ENCODE results near the gene ZBTB11. TPM values are rescaled to one million over a fixed set of nuclear protein-coding genes. Genes with fewer than 3 reads are reported as not detected.

The ZBTB11 gene
- total and polyA plus RNA-seq, 2 of the 13 experiments (the other 11 are each of a cell fraction or from before 2014, with no cell fraction given), result 5.9 to 18.1 TPM

DNA sequence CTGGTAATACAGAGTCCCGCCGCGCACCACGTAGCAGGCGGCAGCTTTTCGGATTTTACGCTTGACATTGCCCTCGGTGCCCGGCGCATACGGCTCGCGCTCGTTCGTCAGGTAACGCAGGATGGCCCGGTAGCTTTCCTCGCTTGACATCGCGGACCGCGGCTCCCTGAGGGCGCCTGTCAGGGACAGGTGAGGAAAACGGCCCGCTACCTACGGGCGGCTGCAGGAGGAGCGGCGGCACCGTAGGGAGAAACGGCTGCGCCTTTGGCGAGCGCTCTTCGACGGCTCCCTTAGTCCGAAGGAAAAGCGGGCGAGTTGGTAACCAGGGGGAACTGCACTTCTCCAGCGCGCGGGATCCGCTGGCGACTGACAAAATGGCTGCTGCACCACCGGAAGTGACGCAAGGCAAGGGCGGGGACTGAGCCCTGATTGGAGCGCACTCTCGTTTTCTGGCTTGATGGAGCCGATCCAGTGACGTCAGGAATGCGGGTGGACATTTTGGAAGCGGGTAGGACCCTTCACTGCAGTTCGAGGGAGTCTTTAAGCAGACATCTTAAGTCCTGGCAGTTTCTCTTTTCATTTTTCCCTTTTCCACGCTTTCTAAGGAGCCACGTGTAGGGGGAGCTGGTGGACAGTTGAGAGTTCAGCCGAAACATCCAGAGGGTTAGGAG, at the start of gene ZBTB11 (continued):
- TF ChIP-seq ZNF205 (CRISPR knock-in tag; IDR thresholded peaks at IDR 0.05) (no peak), ZNF598 (CRISPR knock-in tag; IDR thresholded peaks at IDR 0.05; ENCODE audit: borderline replicate concordance) (peak; percentile 85; the same call in 1 of the 2 replicates), HOXA5 (CRISPR knock-in tag; IDR thresholded peaks at IDR 0.05) (0 out of 2 replicates have a peak, but pooled peaks have one; percentile 51), HNF4G (IDR thresholded peaks at IDR 0.05; ENCODE audit: borderline replicate concordance, low read depth, low read length) (no peak), HNF4G (CRISPR knock-in tag; IDR thresholded peaks at IDR 0.05; ENCODE audit: borderline replicate concordance, low read depth) (0 out of 2 replicates have a peak, but pooled peaks have one; percentile 52), ZNF737 (CRISPR knock-in tag; IDR thresholded peaks at IDR 0.05; ENCODE audit: borderline replicate concordance) (no peak), MLLT10 (CRISPR knock-in tag; IDR thresholded peaks at IDR 0.05) (no peak), ZNF530 (CRISPR knock-in tag; IDR thresholded peaks at IDR 0.05; ENCODE audit: low read depth) (no peak), ZSCAN31 (CRISPR knock-in tag; IDR thresholded peaks at IDR 0.05; ENCODE audit: low read depth) (peak; percentile 21; the same call in 1 of the 2 replicates), ATRX (CRISPR knock-in tag; IDR thresholded peaks at IDR 0.05; ENCODE audit: borderline replicate concordance) (no peak), ZNF101 (CRISPR knock-in tag; IDR thresholded peaks at IDR 0.05; ENCODE audit: borderline replicate concordance, low read depth) (no peak), SMAD9 (CRISPR knock-in tag; IDR thresholded peaks at IDR 0.05) (no peak), KLF13 (CRISPR knock-in tag; IDR thresholded peaks at IDR 0.05) (no peak), NFKB2 (CRISPR knock-in tag; IDR thresholded peaks at IDR 0.05; ENCODE audit: borderline replicate concordance) (0 out of 2 replicates have a peak, but pooled peaks have one; percentile 54), SP2 (CRISPR knock-in tag; IDR thresholded peaks at IDR 0.05) (peak; percentile 87), MATR3 (CRISPR knock-in tag; IDR thresholded peaks at IDR 0.05) (no peak), FOXK1 (CRISPR knock-in tag; IDR thresholded peaks at IDR 0.05; ENCODE audit: borderline replicate concordance, low read depth) (peak; percentile 75), NFYC (CRISPR knock-in tag; IDR thresholded peaks at IDR 0.05) (peak; percentile 89)
- TF ChIP-seq, protein P1, sequence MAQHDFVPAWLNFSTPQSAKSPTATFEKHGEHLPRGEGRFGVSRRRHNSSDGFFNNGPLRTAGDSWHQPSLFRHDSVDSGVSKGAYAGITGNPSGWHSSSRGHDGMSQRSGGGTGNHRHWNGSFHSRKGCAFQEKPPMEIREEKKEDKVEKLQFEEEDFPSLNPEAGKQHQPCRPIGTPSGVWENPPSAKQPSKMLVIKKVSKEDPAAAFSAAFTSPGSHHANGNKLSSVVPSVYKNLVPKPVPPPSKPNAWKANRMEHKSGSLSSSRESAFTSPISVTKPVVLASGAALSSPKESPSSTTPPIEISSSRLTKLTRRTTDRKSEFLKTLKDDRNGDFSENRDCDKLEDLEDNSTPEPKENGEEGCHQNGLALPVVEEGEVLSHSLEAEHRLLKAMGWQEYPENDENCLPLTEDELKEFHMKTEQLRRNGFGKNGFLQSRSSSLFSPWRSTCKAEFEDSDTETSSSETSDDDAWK (CRISPR knock-in tag; IDR thresholded peaks at IDR 0.05), result no peak
- TF ChIP-seq, protein P2, sequence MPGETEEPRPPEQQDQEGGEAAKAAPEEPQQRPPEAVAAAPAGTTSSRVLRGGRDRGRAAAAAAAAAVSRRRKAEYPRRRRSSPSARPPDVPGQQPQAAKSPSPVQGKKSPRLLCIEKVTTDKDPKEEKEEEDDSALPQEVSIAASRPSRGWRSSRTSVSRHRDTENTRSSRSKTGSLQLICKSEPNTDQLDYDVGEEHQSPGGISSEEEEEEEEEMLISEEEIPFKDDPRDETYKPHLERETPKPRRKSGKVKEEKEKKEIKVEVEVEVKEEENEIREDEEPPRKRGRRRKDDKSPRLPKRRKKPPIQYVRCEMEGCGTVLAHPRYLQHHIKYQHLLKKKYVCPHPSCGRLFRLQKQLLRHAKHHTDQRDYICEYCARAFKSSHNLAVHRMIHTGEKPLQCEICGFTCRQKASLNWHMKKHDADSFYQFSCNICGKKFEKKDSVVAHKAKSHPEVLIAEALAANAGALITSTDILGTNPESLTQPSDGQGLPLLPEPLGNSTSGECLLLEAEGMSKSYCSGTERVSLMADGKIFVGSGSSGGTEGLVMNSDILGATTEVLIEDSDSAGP (CRISPR knock-in tag; IDR thresholded peaks at IDR 0.05; ENCODE audit: borderline replicate concordance), result peak; percentile 85; the same call in 1 of the 2 replicates
- TF ChIP-seq, protein P3, sequence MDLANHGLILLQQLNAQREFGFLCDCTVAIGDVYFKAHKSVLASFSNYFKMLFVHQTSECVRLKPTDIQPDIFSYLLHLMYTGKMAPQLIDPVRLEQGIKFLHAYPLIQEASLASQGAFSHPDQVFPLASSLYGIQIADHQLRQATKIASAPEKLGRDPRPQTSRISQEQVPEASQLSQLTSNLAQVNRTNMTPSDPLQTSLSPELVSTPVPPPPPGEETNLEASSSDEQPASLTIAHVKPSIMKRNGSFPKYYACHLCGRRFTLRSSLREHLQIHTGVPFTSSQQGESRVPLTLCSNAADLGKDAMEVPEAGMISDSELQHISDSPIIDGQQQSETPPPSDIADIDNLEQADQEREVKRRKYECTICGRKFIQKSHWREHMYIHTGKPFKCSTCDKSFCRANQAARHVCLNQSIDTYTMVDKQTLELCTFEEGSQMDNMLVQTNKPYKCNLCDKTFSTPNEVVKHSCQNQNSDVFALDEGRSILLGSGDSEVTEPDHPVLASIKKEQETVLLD (CRISPR knock-in tag; IDR thresholded peaks at IDR 0.05; ENCODE audit: low read depth), result no peak

Measured in HepG2 (cell line).